Osteoblast (primary cell): Measurements from ENCODE around the gene IFT122. TPM values are rescaled to one million over a fixed set of nuclear protein-coding genes. Genes with fewer than 3 reads are reported as not detected.

Experiments
- DNase-seq: peaks from one replicate; pipeline ENCODE4 v3.0.0; 2011; ENCODE audit warnings: low spot score, mixed read lengths; ENCODE audit not compliant: insufficient read length; ENCODE audit errors: missing footprints
- H2AFZ ChIP-seq: 2 replicates; pipeline ENCODE4 v1.6.0; 2011; ENCODE audit warnings: mild to moderate bottlenecking, low read length
- H3K27ac ChIP-seq: 2 replicates; pipeline ENCODE4 v1.5.1; 2011; ENCODE audit warnings: mild to moderate bottlenecking, low read depth, low read length, moderate library complexity
- H3K27me3 ChIP-seq: 2 replicates; pipeline ENCODE4 v1.6.0; 2012; ENCODE audit warnings: mild to moderate bottlenecking, control low read depth, inconsistent platforms, low read length, moderate library complexity; ENCODE audit not compliant: insufficient read depth
- H3K36me3 ChIP-seq: 2 replicates; pipeline ENCODE4 v1.5.1; 2011; ENCODE audit warnings: mild to moderate bottlenecking, low read length, control low read depth, moderate library complexity; ENCODE audit not compliant: insufficient read depth
- H3K4me1 ChIP-seq: 2 replicates; pipeline ENCODE4 v1.5.1; 2011; ENCODE audit warnings: mild to moderate bottlenecking, low read length, control low read depth, moderate library complexity; ENCODE audit not compliant: insufficient read depth
- H3K4me2 ChIP-seq: 2 replicates; pipeline ENCODE4 v1.6.0; 2011; ENCODE audit warnings: mild to moderate bottlenecking, low read length; ENCODE audit not compliant: insufficient read depth
- H3K4me3 ChIP-seq: fragments of 200-600 bp; sonication (generic); 3 replicates; pipeline ENCODE4 v1.5.1; 2012; ENCODE audit warnings: mild to moderate bottlenecking, low read length, inconsistent platforms; ENCODE audit not compliant: insufficient read depth
- H3K79me2 ChIP-seq: 2 replicates; pipeline ENCODE4 v1.6.0; 2012; ENCODE audit warnings: mild to moderate bottlenecking, low read length, control low read depth, inconsistent platforms; ENCODE audit not compliant: insufficient read depth
- H3K9me3 ChIP-seq: 2 replicates; pipeline ENCODE4 v1.5.1; 2011; ENCODE audit warnings: low read depth, low read length, control low read depth
- H4K20me1 ChIP-seq: 2 replicates; pipeline ENCODE4 v1.6.0; 2012; ENCODE audit warnings: mild to moderate bottlenecking, low read length, control low read depth; ENCODE audit not compliant: insufficient read depth
- total RNA-seq: library from RNA; depleted of rRNA; stranded (reverse); fragments of >200 nt; gene quantifications from 2 replicates; pipeline ENCODE4 v1.2.3, GENCODE V29; 2012
- TF ChIP-seq, protein P1 (sequence below): IDR thresholded peaks from 2 replicates; pipeline ENCODE4 v1.5.1; 2011; ENCODE audit warnings: mild to moderate bottlenecking, low read depth, low read length, moderate library complexity; ENCODE audit errors: extremely low read depth

Gene IFT122
- total RNA-seq, 1 donor = 30.4 TPM

DNA sequence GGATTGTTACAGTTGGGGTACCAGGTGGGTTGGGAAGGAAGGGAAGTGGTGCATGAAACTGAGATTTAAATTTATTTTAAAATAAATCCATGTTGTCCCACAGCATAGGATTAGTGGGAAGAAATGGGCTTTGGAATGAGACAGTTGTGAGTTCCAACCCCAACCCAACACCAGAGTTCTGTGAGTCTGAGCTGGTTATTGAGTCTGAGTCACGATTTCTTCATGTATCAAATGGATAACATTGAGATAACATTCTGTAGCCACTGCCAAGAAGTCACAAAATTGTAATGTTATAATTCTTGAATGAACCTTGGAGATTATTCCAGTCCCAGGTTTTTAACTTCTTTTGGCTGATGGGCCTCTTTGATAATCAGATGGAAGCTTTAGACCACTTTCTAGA lies 13.7 kb downstream of the IFT122 start:
- Histone ChIP-seq H4K20me1 (no peaks in the 10 kb centered on the region), H3K36me3 (peaks cover 39% of the 10 kb centered on the region), H3K27ac (no peak overlapping the region), H3K4me2 (no peak overlapping the region), H3K27me3 (no peaks in the 10 kb centered on the region), H3K79me2 (no peaks in the 10 kb centered on the region), H3K9me3 (no peaks in the 10 kb centered on the region), H3K4me1 (peaks cover 5% of the 10 kb centered on the region), H2AFZ (no peak overlapping the region), H3K4me3 (no peak overlapping the region)
- TF ChIP-seq, protein P1, sequence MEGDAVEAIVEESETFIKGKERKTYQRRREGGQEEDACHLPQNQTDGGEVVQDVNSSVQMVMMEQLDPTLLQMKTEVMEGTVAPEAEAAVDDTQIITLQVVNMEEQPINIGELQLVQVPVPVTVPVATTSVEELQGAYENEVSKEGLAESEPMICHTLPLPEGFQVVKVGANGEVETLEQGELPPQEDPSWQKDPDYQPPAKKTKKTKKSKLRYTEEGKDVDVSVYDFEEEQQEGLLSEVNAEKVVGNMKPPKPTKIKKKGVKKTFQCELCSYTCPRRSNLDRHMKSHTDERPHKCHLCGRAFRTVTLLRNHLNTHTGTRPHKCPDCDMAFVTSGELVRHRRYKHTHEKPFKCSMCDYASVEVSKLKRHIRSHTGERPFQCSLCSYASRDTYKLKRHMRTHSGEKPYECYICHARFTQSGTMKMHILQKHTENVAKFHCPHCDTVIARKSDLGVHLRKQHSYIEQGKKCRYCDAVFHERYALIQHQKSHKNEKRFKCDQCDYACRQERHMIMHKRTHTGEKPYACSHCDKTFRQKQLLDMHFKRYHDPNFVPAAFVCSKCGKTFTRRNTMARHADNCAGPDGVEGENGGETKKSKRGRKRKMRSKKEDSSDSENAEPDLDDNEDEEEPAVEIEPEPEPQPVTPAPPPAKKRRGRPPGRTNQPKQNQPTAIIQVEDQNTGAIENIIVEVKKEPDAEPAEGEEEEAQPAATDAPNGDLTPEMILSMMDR = no peak
- peak; percentile 69 for DNase-seq

GRCh38 chr3:129460155-129460554 lies 20.1 kb downstream of the IFT122 start:
- no peak overlapping the region for H3K27ac ChIP-seq
- H3K27me3 ChIP-seq = no peaks in the 10 kb centered on the region
- TF ChIP-seq, protein P1 = no peak
- H2AFZ ChIP-seq = no peak overlapping the region
- H3K79me2 ChIP-seq = no peaks in the 10 kb centered on the region
- no peak overlapping the region for H3K4me2 ChIP-seq
- no peaks in the 10 kb centered on the region for H4K20me1 ChIP-seq
- H3K4me1 ChIP-seq = peaks cover 11% of the 10 kb centered on the region
- no peak overlapping the region for H3K4me3 ChIP-seq
- no peak for DNase-seq
- no peaks in the 10 kb centered on the region for H3K9me3 ChIP-seq
- peaks cover 27% of the 10 kb centered on the region for H3K36me3 ChIP-seq

DNA sequence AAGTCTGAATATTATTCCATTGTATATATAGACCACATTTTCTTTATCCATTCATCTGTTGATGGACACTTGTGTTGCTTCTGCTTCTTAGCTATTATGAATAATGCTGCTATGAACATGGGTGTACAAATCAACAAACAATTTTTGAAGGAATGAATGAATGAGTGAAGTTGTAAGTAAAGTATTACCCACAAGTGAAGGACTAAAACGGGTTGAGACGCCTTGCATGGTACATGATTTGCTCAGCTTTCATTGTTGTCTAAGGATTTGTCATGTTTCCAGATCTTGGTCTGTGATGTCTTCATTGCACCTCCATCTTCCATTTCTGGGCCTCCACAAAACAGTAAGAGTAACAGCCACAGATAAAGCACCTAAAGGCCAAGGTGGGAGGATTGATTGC lies 20.5 kb downstream of the IFT122 start:
- DNase-seq = no peak
- H3K27me3 ChIP-seq = no peaks in the 10 kb centered on the region
- peak overlapping the region; percentile 15 for H3K27ac ChIP-seq
- H3K4me1 ChIP-seq = peaks cover 11% of the 10 kb centered on the region
- peaks cover 27% of the 10 kb centered on the region for H3K36me3 ChIP-seq
- H3K79me2 ChIP-seq = no peaks in the 10 kb centered on the region
- no peaks in the 10 kb centered on the region for H3K9me3 ChIP-seq
- H3K4me3 ChIP-seq = no peak overlapping the region
- TF ChIP-seq, protein P1 = no peak
- no peaks in the 10 kb centered on the region for H4K20me1 ChIP-seq
- no peak overlapping the region for H3K4me2 ChIP-seq
- no peak overlapping the region for H2AFZ ChIP-seq

- TF ChIP-seq, protein P1 = no peak
- no peaks in the 10 kb centered on the region for H4K20me1 ChIP-seq
- H3K9me3 ChIP-seq = no peaks in the 10 kb centered on the region
- H3K4me3 ChIP-seq = no peak overlapping the region
- no peaks in the 10 kb centered on the region for H3K79me2 ChIP-seq
- no peak for DNase-seq
- H3K4me1 ChIP-seq = peaks cover 11% of the 10 kb centered on the region
- H2AFZ ChIP-seq = no peak overlapping the region
- no peak overlapping the region for H3K4me2 ChIP-seq
- H3K27ac ChIP-seq = peak overlapping the region; percentile 15
- H3K36me3 ChIP-seq = peaks cover 25% of the 10 kb centered on the region
- H3K27me3 ChIP-seq = no peaks in the 10 kb centered on the region
These were observed 21.0 kb downstream of the IFT122 start for GRCh38 chr3:129461022-129461421.
